NB4 (cell line): Measurements from ENCODE around the gene ADISSP.

Experiments used
- DNase-seq: peaks from one replicate; pipeline ENCODE4 v3.0.0; 2010; ENCODE audit warnings: low read depth
- H3K4me3 ChIP-seq: one replicate; pipeline ENCODE4 v1.5.1; 2011; ENCODE audit warnings: mild to moderate bottlenecking, low read depth, low read length, moderate library complexity
- CTCF ChIP-seq: IDR thresholded peaks from one replicate; pipeline ENCODE4 v1.5.1; 2012; ENCODE audit warnings: low read depth, low read length
- MYC ChIP-seq: IDR thresholded peaks from 2 replicates; pipeline ENCODE4 v1.6.1; 2011; ENCODE audit warnings: low read depth, low read length
- POLR2A ChIP-seq: IDR thresholded peaks from 2 replicates; pipeline ENCODE4 v1.6.1; 2011; ENCODE audit warnings: mild to moderate bottlenecking; ENCODE audit not compliant: insufficient read length; ENCODE audit errors: extremely low read depth
- TF ChIP-seq, protein P1 (sequence below): IDR thresholded peaks from 2 replicates; pipeline ENCODE4 v1.6.1; 2011; ENCODE audit warnings: low read depth, low read length

Gene ADISSP

GRCh38 chr20:3797592-3798372 lies 30.2 kb upstream of the ADISSP start:
- DNase-seq = no peak
- peak overlapping the region; percentile 77 for H3K4me3 ChIP-seq

GRCh38 chr20:3797226-3797545 lies 29.6 kb upstream of the ADISSP start:
- DNase-seq = no peak
- peak overlapping the region; percentile 77 for H3K4me3 ChIP-seq
- TF ChIP-seq POLR2A = no peak
- no peak for TF ChIP-seq MYC
- no peak for TF ChIP-seq CTCF
- TF ChIP-seq, protein P1, sequence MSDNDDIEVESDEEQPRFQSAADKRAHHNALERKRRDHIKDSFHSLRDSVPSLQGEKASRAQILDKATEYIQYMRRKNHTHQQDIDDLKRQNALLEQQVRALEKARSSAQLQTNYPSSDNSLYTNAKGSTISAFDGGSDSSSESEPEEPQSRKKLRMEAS = no peak

More at GRCh38 chr20:3797592-3798372, 30.2 kb upstream of the ADISSP start:
- TF ChIP-seq POLR2A (no peak), MYC (no peak), CTCF (no peak)
- TF ChIP-seq, protein P1 = no peak

DNA sequence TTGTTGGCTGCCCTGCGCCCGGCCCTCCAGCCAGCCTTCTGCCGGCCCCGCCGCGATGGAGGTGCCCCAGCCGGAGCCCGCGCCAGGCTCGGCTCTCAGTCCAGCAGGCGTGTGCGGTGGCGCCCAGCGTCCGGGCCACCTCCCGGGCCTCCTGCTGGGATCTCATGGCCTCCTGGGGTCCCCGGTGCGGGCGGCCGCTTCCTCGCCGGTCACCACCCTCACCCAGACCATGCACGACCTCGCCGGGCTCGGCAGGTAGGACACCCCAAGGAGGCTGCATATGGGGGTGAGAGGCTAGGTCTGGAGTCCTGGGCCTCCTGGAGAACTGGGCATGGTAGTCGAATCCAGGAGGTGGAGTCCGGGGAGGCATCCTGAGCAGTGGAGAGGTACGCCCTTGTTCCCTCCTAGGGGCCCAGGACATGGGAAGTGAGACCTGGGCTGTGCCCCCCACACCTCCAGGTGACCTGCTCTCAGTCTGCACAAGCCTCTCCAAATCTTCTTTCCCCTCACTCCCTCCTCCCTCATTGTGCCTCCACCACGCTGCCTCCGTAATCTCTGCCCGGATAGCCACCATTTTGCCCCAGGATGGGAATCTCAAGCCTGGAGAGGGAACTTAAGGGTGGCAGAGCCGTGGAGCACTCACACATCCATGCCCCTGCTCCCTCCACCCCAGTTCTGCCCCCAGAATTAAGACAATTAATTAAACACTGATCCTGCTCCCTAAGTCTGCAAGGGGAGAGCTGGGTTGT lies 29.1 kb upstream of the ADISSP start:
- no peak for DNase-seq
- H3K4me3 ChIP-seq = peak overlapping the region; percentile 77
- TF ChIP-seq CTCF = no peak
- TF ChIP-seq, protein P1 = no peak
- no peak for TF ChIP-seq POLR2A
- no peak for TF ChIP-seq MYC

DNA sequence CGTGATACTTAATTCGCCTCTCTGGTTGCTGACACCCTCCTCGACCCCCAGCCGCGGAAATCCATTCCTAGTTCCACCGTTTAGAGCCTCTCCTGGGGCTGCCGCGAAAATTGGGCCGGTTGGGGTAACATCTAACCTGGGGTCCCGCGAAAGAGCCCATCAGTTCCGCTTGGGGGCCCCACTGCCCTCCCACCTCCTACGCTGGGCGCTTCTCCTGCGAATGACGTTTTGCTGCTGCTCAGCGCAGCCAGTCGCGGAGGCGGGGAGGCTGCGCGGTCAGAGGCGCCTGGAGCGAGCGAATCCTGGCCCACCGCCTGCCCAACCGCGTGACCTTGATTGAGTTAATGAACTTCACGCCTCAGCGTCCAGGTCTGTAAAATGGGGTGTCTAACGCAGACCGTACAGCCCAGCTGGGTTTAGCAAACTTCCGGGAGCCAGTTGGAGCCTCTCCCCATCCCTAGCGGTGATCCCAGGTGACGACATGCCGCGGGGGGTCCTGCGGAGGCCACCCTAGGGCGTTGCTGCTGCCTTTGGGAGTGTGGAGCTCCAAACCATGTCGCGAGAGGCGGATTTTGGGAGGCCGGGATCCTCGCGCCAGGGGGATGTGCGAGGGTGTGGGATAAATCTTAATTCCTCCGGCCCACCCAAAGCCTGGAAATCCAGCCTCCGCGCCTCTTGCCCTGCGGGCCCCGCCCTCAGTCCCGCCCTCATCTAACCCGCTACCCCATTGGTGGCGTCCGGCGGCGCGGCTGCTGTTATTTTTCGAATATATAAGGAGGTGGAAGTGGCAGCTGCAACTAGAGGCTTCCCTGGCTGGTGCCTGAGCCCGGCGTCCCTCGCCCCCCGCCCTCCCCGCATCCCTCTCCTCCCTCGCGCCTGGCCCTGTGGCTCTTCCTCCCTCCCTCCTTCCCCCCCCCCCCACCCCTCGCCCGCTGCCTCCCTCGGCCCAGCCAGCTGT lies 28.2 kb upstream of the ADISSP start, which contains the start of gene CDC25B:
CDC25B (plus strand) TSS at position 800 of the 958 bp plus-strand sequence. CDS start 222 bp downstream, outside the sequence.
- peak within 1 kb of the TSS; percentile 81 for H3K4me3 ChIP-seq
- DNase-seq = peak; percentile 95
- TF ChIP-seq MYC (peak; percentile 75), CTCF (peak; percentile 23), POLR2A (peak; percentile 46)
- TF ChIP-seq, protein P1 = peak; percentile 90
